Amniotic stem cell (primary cell): ENCODE data around the gene CRIP3.
A peak's percentile ranks its signal among the peaks of the same experiment; 100 is the strongest.
"Not testable (repeated sequence)": the region's sequence is repeated elsewhere in the genome, so short reads cannot be mapped to it uniquely, and the experiment has no call there.

Experiments used
- DNase-seq: peaks from one replicate; lab custom pipeline; 2025; lab: John Stamatoyannopoulos, UW

Gene CRIP3

GRCh38 chr6:43308101-43308989 lies at the start of gene CRIP3:
Gene CRIP3 (minus strand): TSS chr6:43308826. CDS start chr6:43308792, 34 bp downstream.
- DNase-seq: peak; percentile 17

- no peak for DNase-seq
Measured at GRCh38 chr6:43355862-43356590, 47.4 kb upstream of the CRIP3 start.

- DNase-seq: not testable (repeated sequence)
Measured at GRCh38 chr6:43351951-43352350, 43.3 kb upstream of the CRIP3 start.

- DNase-seq: no peak
Measured at GRCh38 chr6:43347444-43347843, 38.8 kb upstream of the CRIP3 start.

DNA sequence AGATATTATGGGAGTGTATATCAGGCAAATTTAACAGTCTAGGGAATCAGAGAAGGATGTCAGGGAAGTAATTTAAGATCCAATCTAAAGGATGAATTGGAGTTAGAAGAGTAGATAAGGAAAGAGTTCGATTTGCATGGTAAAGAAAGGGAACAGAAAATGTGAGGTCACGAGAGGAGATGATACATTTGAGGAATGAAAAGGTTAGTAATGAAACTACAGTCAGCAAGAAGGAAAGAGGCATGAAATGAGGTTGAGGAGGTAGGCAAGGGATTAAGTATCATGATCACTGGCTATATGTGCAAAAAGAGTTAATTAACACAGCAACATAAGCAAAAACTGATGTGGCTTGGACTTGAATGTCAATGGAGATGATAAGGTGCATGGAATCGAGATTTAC lies 38.4 kb upstream of the CRIP3 start:
- no peak for DNase-seq

DNA sequence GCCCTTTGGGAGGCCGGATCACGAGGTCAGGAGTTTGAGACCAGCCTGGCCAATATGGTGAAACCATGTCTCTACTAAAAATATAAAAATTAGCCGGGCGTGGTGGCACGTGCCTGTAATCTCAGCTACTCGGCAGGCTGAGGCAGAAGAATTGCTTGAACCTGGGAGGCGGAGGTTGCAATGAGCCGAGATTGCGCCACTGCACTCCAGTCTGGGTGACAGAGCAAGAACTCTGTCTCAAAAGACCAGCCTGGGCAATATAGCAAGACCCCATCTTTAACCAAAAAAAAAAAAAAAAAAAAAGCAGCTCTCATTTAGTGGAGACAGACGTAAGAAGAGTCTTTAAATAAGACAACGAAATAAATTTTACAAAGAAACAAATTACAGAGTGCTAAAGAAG lies 37.6 kb upstream of the CRIP3 start:
- not testable (repeated sequence) for DNase-seq

DNA sequence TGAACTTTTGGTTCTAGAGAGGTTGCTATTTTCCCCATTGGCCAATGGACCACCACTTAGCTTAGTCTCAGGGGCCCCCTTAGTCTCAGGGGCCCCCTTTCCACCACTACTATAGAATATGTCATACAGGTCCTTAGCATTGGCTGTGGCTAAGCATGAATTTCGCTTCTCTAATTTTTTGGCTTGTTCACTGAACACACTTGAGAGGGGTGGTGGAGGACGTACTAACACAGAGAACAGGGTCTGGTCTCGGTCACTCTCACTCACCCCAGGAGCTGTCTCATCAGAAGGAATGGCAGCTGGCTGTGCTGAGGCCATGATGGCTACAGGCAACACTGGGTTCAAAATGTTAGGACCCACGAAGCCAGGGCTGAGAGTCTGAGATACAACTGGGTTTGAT lies 30.5 kb upstream of the CRIP3 start:
- no peak for DNase-seq

- no peak for DNase-seq
Measured at GRCh38 chr6:43338243-43338642, 29.6 kb upstream of the CRIP3 start.

DNA sequence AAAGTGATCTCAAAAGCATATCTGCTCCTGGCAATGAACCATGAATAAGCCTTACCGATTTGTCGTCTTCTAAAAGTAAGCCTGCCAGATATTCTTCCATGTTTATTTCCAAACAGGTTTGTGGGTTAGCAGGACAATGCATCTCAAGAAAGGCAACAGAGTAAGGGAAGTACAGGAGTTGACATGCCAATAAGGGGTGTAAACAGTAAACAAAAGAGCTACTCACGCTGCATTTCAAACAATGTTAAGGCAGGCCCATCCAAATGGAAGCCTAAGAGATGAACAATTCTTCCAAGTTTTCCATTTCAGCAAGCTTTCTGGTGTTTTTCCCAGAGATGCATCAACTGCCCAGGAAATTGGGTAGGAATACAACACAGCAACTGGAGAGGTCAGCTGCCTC lies 27.8 kb upstream of the CRIP3 start:
- no peak for DNase-seq

GRCh38 chr6:43335469-43335868 lies 26.8 kb upstream of the CRIP3 start:
- DNase-seq: no peak

DNA sequence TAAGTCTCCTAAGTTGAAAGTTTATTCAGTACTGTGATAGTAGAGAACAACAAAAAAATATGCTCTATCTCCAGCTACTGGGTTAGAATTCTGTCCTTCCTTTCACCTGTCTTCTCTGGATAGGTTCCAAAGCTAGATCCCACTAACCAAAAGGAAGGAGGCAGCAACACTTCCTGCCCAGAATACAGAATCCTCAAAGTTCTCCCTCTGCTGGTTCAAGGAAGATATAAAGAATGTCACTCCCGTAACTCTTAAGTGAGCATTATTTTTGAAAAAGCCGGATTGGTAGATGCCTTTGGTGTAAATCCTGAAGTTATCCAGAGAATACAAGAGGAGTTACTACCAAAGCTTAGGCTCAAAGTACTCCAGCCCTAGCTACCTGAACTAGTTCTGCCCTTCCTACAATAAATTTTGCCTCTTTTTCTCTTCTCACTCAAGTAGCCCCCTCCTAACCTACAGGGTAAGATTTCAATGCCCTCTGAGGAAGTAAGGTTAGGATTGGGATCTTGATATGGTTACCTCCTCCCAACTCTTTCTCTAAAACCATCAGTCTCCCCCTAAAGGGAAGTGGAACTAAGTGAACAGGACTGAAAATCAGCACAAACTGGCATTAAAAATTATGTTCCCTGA lies 26.0 kb upstream of the CRIP3 start:
- no peak for DNase-seq

- DNase-seq: no peak
Measured at GRCh38 chr6:43331891-43332290, 23.3 kb upstream of the CRIP3 start.

DNA sequence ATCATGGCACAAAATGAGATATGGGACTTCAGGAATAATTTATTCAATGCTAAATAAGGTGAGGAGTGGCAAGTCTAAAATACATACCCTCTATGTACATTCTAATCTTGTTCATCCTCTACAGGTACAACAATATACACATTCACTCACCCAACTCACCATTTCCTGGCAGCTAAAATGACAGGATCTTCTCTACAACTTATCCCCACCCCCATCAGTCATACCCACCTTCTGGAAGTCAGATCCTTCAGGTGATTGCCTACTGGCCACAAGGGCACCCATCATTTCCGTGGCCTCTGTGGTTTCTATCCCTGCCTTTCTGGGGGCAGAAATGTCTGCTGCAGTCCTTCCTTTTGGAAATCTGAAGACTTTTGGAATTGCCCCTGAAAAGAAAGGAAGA lies 22.8 kb upstream of the CRIP3 start:
- no peak for DNase-seq

DNA sequence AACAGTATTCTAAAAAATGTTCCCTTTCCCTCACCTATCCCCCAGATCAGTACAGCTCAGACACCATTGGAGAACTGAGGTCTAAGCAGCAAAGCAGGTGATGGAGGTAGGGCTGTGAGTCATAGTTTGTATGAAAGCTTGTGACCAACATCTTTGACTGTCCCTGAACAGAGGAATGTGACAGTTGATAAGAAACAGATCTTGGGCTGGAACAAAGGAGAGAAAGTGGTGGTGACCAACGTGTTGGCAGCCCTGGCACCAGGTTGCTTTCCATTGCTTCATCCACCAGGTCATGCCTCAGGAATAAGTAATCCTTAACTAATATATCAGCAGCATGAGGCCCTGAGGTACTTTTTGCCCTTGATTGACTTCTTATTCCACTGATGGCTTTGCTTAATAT lies 19.9 kb upstream of the CRIP3 start:
- DNase-seq: no peak

DNA sequence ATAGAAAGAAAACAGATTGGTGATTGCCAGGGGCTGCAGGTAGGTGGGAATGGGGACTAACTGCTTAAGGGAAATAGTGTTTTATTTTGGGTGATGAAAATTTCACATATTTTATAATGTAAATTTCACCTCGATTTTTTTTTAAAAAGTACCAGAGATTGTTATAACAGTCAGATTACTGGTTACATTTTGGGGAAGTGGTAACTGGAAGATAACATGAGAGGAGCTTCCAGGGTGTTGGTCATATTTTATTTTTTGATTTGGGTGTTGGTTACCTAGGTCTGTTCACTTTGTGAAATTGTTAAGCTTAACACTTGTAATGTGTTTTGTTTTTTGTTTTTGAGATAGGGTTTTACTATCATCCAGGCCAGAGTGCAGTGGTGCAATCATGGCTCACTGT lies 17.2 kb upstream of the CRIP3 start:
- DNase-seq: no peak

DNA sequence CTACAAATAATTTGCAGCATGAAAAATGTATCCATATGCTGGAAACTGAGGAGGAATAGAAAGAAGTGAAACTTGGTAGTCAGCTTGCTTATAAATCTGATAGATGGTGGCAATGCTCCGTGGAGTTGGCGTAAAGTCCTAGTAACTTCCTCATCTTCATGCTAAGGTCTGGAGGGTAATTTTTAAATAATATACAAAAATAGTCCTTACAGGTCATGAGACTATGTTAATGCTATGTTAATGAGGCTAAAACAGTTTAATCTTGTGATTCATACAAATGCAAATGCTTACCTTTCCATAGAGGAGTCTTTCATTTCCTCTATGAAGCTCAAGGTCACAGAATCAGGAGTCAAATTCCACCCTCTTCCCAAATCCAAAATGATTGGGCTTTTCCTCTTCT lies 9.4 kb upstream of the CRIP3 start:
- DNase-seq: no peak

GRCh38 chr6:43313813-43314212 lies 5.2 kb upstream of the CRIP3 start:
- DNase-seq: no peak

GRCh38 chr6:43311666-43312065 lies 3.0 kb upstream of the CRIP3 start:
- no peak for DNase-seq

DNA sequence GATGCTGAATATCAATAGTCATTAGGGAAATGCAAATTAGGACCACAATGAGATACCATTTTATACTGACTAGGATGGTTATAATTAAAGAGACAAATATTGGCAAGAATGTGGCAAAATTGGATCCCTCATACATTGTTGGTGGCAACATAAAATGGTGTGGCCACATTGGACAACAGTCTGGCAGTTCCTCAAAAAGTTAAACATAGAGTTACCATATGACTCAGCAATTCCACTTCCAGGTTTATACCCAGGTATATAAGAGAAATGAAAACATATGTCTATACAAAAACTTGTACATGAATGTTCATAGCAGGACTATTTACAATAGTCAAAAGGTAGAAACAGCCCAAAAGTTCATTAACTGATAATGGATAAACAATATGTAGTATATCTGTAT lies 2.0 kb upstream of the CRIP3 start:
- no peak for DNase-seq

DNA sequence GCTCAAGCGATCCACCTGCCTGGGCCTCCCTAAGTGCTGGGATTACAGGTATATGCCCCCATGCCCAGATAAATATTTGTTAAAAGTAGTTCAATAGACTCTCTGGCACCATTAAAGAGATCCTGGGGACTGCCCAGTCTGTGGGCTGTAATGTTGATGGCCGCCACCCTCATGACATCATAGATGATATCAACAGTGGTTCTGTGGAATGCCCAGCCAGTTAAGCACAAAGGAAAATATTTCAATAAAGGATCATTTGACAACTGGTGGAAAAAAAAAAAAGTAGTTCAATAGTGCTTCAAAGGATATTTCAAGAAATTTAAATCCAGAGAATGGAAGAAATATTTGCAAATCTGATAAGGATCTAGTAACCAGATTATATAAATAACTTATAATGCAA lies 1.5 kb upstream of the CRIP3 start:
- DNase-seq: no peak

GRCh38 chr6:43308990-43309477 lies 408 bp upstream of the CRIP3 start:
- DNase-seq: no peak

GRCh38 chr6:43307451-43308100 lies 1.1 kb downstream of the CRIP3 start:
- DNase-seq: no peak
